Left lung (tissue), 10 donors: Measurements from ENCODE around the gene RMND5A. TPM values are rescaled to one million over a fixed set of nuclear protein-coding genes. Genes with fewer than 3 reads are reported as not detected.

Experiments
- ATAC-seq: fragments of 200-7000 bp; cut with Tn5 transposase; one replicate; pipeline ENCODE4 v1.9.1; 2020; ENCODE audit warnings: moderate library complexity
- DNase-seq, 4 donors: peaks; one replicate each; pipeline ENCODE4 v3.0.0-alpha.2; 2013 to 2020
- H3K27ac ChIP-seq, 2 donors: fragments of 200-600 bp; sonication (generic) in 1 of 2; one replicate each; pipeline versions ENCODE4 v1.5.0 to v1.8.0; 2020 to 2021
- H3K27me3 ChIP-seq, 2 donors: fragments of 200-600 bp; sonication (generic) in 1 of 2; one replicate each; pipeline versions ENCODE4 v1.5.0 to v1.8.0; 2020 to 2021
- H3K36me3 ChIP-seq, 2 donors: fragments of 200-600 bp; sonication (generic) in 1 of 2; one replicate each; pipeline versions ENCODE4 v1.5.0 to v1.8.0; 2020 to 2021
- H3K4me1 ChIP-seq, 2 donors: fragments of 200-600 bp; one replicate each; pipeline ENCODE4 v1.8.0; 2021
- H3K4me3 ChIP-seq, 2 donors: fragments of 200-600 bp; sonication (generic) in 1 of 2; one replicate each; pipeline versions ENCODE4 v1.5.0 to v1.8.0; 2020 to 2021; ENCODE audit warnings: mild to moderate bottlenecking in 1 of 2
- H3K9me3 ChIP-seq, 2 donors: fragments of 200-600 bp; sonication (generic) in 1 of 2; one replicate each; pipeline versions ENCODE4 v1.5.0 to v1.8.0; 2020 to 2021
- CTCF ChIP-seq, 2 donors: fragments of 200-600 bp; sonication (generic) in 1 of 2; IDR thresholded peaks; one replicate each; pipeline versions ENCODE4 v1.5.0 to v1.8.0; 2021; ENCODE audit warnings: antibody characterized with exemption in 2 of 2
- intact Hi-C, 2 donors: fragments of 100-400 bp; cut with DNase I; formaldehyde crosslinking; loops; one replicate each; pipeline versions ENCODE4 v1.11.2 to v1.14.2; 2022
- polyA plus RNA-seq, 6 donors: library from polyadenylated mRNA; unstranded; fragments of 120-200 nt; gene quantifications; one replicate each; pipeline ENCODE4 v1.2.1, GENCODE V29; 2013; ENCODE audit not compliant: insufficient read length in 6 of 6
- total RNA-seq, 2 donors: library from RNA; stranded (reverse); fragmentation: NEBNext Ultra II Directional; extraction: Animal tissue kit (Norgen Biotek cat#: 25700); gene quantifications; one replicate each; pipeline ENCODE4 v1.2.1, GENCODE V29; 2021
- donor health status: DM: no; HTN: yes; CAD: no.
- donor health status: DM: no; HTN: no; CAD: no.

Gene RMND5A
- total and polyA plus RNA-seq, 8 donors, result 25.4 to 56.3 (median 52.2) TPM

DNA sequence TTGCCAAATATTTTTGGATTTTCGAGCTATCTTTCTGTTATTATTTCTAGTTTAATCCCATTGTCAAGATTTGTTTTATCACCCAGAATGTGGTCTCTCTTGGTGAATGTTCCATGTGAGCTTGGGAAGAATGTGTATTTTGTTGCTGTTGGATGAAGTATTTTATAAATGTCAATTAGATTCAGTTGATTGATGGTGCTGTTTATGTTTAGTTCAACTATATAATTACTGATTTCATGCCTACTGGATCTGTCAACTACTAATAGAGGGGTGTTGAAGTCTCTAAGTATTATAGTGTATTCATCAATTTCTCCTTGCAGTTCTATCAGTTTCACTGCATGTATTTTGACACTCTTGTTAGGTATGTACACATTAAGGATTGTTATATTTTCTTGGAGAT is 34.7 kb upstream of the RMND5A start:
- no peaks in the 10 kb centered on the region for H3K36me3 ChIP-seq
- no peak for DNase-seq
- no peak overlapping the region for H3K27ac ChIP-seq
- no peak for TF ChIP-seq CTCF (IDR thresholded peaks at IDR 0.05)
- ATAC-seq, result no peak
- no peaks in the 10 kb centered on the region for H3K9me3 ChIP-seq
- H3K4me1 ChIP-seq, result no peaks in the 10 kb centered on the region
- H3K4me3 ChIP-seq, result no peak overlapping the region
- H3K27me3 ChIP-seq, result no peaks in the 10 kb centered on the region
- intact Hi-C loops, result no loop called here

GRCh38 chr2:86686460-86686859 is 33.6 kb upstream of the RMND5A start:
- intact Hi-C loops, result no loop called here
- H3K36me3 ChIP-seq, result no peaks in the 10 kb centered on the region
- no peaks in the 10 kb centered on the region for H3K27me3 ChIP-seq
- H3K9me3 ChIP-seq, result no peaks in the 10 kb centered on the region
- H3K4me1 ChIP-seq, result no peaks in the 10 kb centered on the region
- no peak overlapping the region for H3K27ac ChIP-seq
- H3K4me3 ChIP-seq, result no peak overlapping the region
- DNase-seq (no peak), ATAC-seq (no peak)
- no peak for TF ChIP-seq CTCF (IDR thresholded peaks at IDR 0.05)

DNA sequence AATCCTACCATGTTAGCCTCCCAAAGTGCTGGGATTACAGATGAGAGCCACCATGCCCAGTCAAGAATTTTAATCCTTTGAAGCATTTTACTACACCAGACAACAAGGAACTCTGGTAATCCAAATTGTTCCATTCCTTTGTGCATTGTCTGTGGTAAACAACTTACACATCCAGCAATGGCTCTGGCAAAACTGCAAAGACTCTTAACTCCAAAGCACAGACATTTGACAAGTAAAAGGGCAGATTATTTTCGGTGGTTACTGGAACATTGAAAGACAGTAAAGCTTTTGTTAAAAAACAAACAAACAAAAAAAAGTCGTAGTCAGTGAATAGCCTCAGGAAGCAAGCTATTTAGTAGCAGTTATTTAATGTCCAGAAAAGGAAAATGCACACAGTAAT is 33.2 kb upstream of the RMND5A start:
- no peaks in the 10 kb centered on the region for H3K4me1 ChIP-seq
- no peak for DNase-seq
- TF ChIP-seq CTCF (IDR thresholded peaks at IDR 0.05), result no peak
- no peak overlapping the region for H3K4me3 ChIP-seq
- no peak overlapping the region for H3K27ac ChIP-seq
- no peaks in the 10 kb centered on the region for H3K27me3 ChIP-seq
- no peaks in the 10 kb centered on the region for H3K9me3 ChIP-seq
- intact Hi-C loops, result no loop called here
- no peaks in the 10 kb centered on the region for H3K36me3 ChIP-seq
- no peak for ATAC-seq

- ATAC-seq (no peak), DNase-seq (no peak)
- TF ChIP-seq CTCF (IDR thresholded peaks at IDR 0.05), result no peak
- intact Hi-C loops, result no loop called here
- Histone ChIP-seq H3K36me3 (no peaks in the 10 kb centered on the region), H3K27ac (no peak overlapping the region), H3K4me1 (no peaks in the 10 kb centered on the region), H3K4me3 (no peak overlapping the region), H3K9me3 (peaks cover 0 to 31% of the 10 kb centered on the region in 2 donors), H3K27me3 (no peaks in the 10 kb centered on the region)
Observed at GRCh38 chr2:86695053-86695691, 24.9 kb upstream of the RMND5A start.

DNA sequence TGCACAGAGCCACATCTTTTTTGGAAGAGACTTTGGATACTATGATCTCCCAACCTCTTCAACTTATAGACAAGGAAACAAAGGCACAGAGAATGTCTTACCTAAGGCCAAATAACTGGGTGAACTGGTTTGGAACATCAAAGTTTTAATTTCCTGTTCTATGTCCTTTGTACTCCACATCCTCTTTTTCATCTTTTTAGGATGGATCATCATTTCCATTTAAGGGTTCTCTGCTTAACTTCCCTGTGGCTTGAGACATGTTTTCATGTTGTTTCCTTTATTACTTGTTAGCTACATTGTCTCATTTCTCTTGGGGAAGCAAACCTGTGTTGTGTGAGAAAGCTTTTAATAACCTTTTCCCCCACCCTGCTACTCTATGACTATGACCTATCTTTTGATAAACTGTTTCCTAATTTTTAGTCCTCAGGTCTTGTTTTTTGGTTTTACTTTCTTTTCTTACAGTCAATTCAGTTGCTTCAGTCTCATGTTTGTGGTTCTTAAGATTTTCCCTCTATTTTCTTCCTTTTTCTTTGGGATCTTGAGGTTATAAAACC is 22.5 kb upstream of the RMND5A start:
- H3K4me3 ChIP-seq, result no peak overlapping the region
- no peak for ATAC-seq
- no peaks in the 10 kb centered on the region for H3K27me3 ChIP-seq
- H3K36me3 ChIP-seq, result no peaks in the 10 kb centered on the region
- H3K9me3 ChIP-seq, result peaks cover 0 to 29% of the 10 kb centered on the region in 2 donors
- intact Hi-C loops, result no loop called here
- no peak for DNase-seq
- no peak overlapping the region for H3K27ac ChIP-seq
- no peak for TF ChIP-seq CTCF (IDR thresholded peaks at IDR 0.05)
- H3K4me1 ChIP-seq, result no peaks in the 10 kb centered on the region
